Neuron (in vitro differentiated cells): Measurements from ENCODE around the gene ZBTB20.

Experiments
- H2AFZ ChIP-seq: one replicate; pipeline ENCODE4 v1.6.1; 2013; ENCODE audit warnings: low read depth, mild to moderate bottlenecking, inconsistent platforms, low read length, moderate library complexity
- H3K27me3 ChIP-seq: one replicate; pipeline ENCODE4 v1.6.1; 2013; ENCODE audit warnings: low read length; ENCODE audit not compliant: insufficient read depth
- H3K36me3 ChIP-seq: one replicate; pipeline ENCODE4 v1.6.1; 2013; ENCODE audit warnings: low read length; ENCODE audit not compliant: insufficient read depth
- H3K4me1 ChIP-seq: one replicate; pipeline ENCODE4 v1.6.1; 2013; ENCODE audit warnings: low read length; ENCODE audit not compliant: insufficient read depth
- H3K4me3 ChIP-seq: 2 replicates; pipeline ENCODE4 v1.5.1; 2013; ENCODE audit warnings: mild to moderate bottlenecking, low read length, moderate library complexity
- H3K9me3 ChIP-seq: one replicate; pipeline ENCODE4 v1.6.1; 2013; ENCODE audit warnings: low read length

Gene ZBTB20

GRCh38 chr3:114446600-114446999 is 700.5 kb downstream of the ZBTB20 start:
- H3K36me3 ChIP-seq = no peaks in the 10 kb centered on the region
- peaks cover 40% of the 10 kb centered on the region for H3K4me1 ChIP-seq
- H3K4me3 ChIP-seq = no peak overlapping the region
- no peak overlapping the region for H2AFZ ChIP-seq
- H3K9me3 ChIP-seq = no peaks in the 10 kb centered on the region
- no peaks in the 10 kb centered on the region for H3K27me3 ChIP-seq

GRCh38 chr3:114445233-114445632 is 701.9 kb downstream of the ZBTB20 start:
- H3K36me3 ChIP-seq = no peaks in the 10 kb centered on the region

GRCh38 chr3:114444216-114444615 is 702.9 kb downstream of the ZBTB20 start:
- H3K4me3 ChIP-seq = no peak overlapping the region
- no peaks in the 10 kb centered on the region for H3K27me3 ChIP-seq
- H3K9me3 ChIP-seq = peaks cover 1% of the 10 kb centered on the region
- no peak overlapping the region for H2AFZ ChIP-seq
- H3K36me3 ChIP-seq = no peaks in the 10 kb centered on the region
- H3K4me1 ChIP-seq = peaks cover 17% of the 10 kb centered on the region

More at GRCh38 chr3:114445233-114445632, 701.9 kb downstream of the ZBTB20 start:
- Histone ChIP-seq H3K9me3 (no peaks in the 10 kb centered on the region), H3K27me3 (no peaks in the 10 kb centered on the region), H2AFZ (no peak overlapping the region), H3K4me3 (no peak overlapping the region), H3K4me1 (peaks cover 27% of the 10 kb centered on the region)

- no peaks in the 10 kb centered on the region for H3K27me3 ChIP-seq
- peaks cover 2% of the 10 kb centered on the region for H3K9me3 ChIP-seq
- H2AFZ ChIP-seq = no peak overlapping the region
- peaks cover 17% of the 10 kb centered on the region for H3K4me1 ChIP-seq
- H3K36me3 ChIP-seq = no peaks in the 10 kb centered on the region
- H3K4me3 ChIP-seq = no peak overlapping the region
Observed at GRCh38 chr3:114442246-114442645, 704.8 kb downstream of the ZBTB20 start.

GRCh38 chr3:114441386-114441785 is 705.7 kb downstream of the ZBTB20 start:
- Histone ChIP-seq H3K9me3 (peaks cover 2% of the 10 kb centered on the region), H2AFZ (no peak overlapping the region), H3K4me1 (peaks cover 17% of the 10 kb centered on the region), H3K36me3 (no peaks in the 10 kb centered on the region), H3K27me3 (no peaks in the 10 kb centered on the region), H3K4me3 (no peak overlapping the region)

- no peaks in the 10 kb centered on the region for H3K27me3 ChIP-seq
- H2AFZ ChIP-seq = no peak overlapping the region
- H3K9me3 ChIP-seq = peaks cover 2% of the 10 kb centered on the region
- H3K4me3 ChIP-seq = no peak overlapping the region
- H3K36me3 ChIP-seq = no peaks in the 10 kb centered on the region
- peaks cover 15% of the 10 kb centered on the region for H3K4me1 ChIP-seq
Observed at GRCh38 chr3:114440700-114441099, 706.4 kb downstream of the ZBTB20 start.

GRCh38 chr3:114439284-114439683 is 707.8 kb downstream of the ZBTB20 start:
- no peaks in the 10 kb centered on the region for H3K36me3 ChIP-seq
- no peak overlapping the region for H3K4me3 ChIP-seq
- H3K9me3 ChIP-seq = peaks cover 2% of the 10 kb centered on the region
- H2AFZ ChIP-seq = no peak overlapping the region
- H3K4me1 ChIP-seq = peaks cover 8% of the 10 kb centered on the region
- H3K27me3 ChIP-seq = no peaks in the 10 kb centered on the region

GRCh38 chr3:114437897-114438296 is 709.2 kb downstream of the ZBTB20 start:
- Histone ChIP-seq H3K36me3 (no peaks in the 10 kb centered on the region), H3K9me3 (peaks cover 2% of the 10 kb centered on the region)

GRCh38 chr3:114436182-114436581 is 710.9 kb downstream of the ZBTB20 start:
- no peaks in the 10 kb centered on the region for H3K27me3 ChIP-seq

More at GRCh38 chr3:114437897-114438296, 709.2 kb downstream of the ZBTB20 start:
- H3K27me3 ChIP-seq = no peaks in the 10 kb centered on the region
- H3K4me1 ChIP-seq = peaks cover 7% of the 10 kb centered on the region
- H3K4me3 ChIP-seq = no peak overlapping the region
- no peak overlapping the region for H2AFZ ChIP-seq

GRCh38 chr3:114435386-114436115 is 711.5 kb downstream of the ZBTB20 start:
- no peaks in the 10 kb centered on the region for H3K4me1 ChIP-seq
- no peak overlapping the region for H3K4me3 ChIP-seq
- H3K27me3 ChIP-seq = no peaks in the 10 kb centered on the region
- H3K36me3 ChIP-seq = no peaks in the 10 kb centered on the region
- peaks cover 2% of the 10 kb centered on the region for H3K9me3 ChIP-seq
- no peak overlapping the region for H2AFZ ChIP-seq

More at GRCh38 chr3:114436182-114436581, 710.9 kb downstream of the ZBTB20 start:
- H3K4me1 ChIP-seq = no peaks in the 10 kb centered on the region
- no peak overlapping the region for H2AFZ ChIP-seq
- H3K4me3 ChIP-seq = no peak overlapping the region
- no peaks in the 10 kb centered on the region for H3K36me3 ChIP-seq
- H3K9me3 ChIP-seq = peaks cover 2% of the 10 kb centered on the region

- H3K36me3 ChIP-seq = no peaks in the 10 kb centered on the region
- H3K4me1 ChIP-seq = no peaks in the 10 kb centered on the region
- H3K27me3 ChIP-seq = no peaks in the 10 kb centered on the region
- no peaks in the 10 kb centered on the region for H3K9me3 ChIP-seq
- H2AFZ ChIP-seq = no peak overlapping the region
- no peak overlapping the region for H3K4me3 ChIP-seq
Observed at GRCh38 chr3:114432310-114432709, 714.8 kb downstream of the ZBTB20 start.

- Histone ChIP-seq H3K4me1 (no peaks in the 10 kb centered on the region), H3K9me3 (no peaks in the 10 kb centered on the region), H3K4me3 (no peak overlapping the region), H2AFZ (no peak overlapping the region), H3K27me3 (no peaks in the 10 kb centered on the region), H3K36me3 (no peaks in the 10 kb centered on the region)
Observed at GRCh38 chr3:114428044-114428595, 719.0 kb downstream of the ZBTB20 start.

- Histone ChIP-seq H3K9me3 (no peaks in the 10 kb centered on the region), H3K4me1 (no peaks in the 10 kb centered on the region), H3K36me3 (no peaks in the 10 kb centered on the region), H3K4me3 (no peak overlapping the region), H3K27me3 (no peaks in the 10 kb centered on the region), H2AFZ (no peak overlapping the region)
Observed at GRCh38 chr3:114427285-114428043, 719.6 kb downstream of the ZBTB20 start.
